Measurements from ENCODE around the gene CPNE2.

The CPNE2 gene

DNA sequence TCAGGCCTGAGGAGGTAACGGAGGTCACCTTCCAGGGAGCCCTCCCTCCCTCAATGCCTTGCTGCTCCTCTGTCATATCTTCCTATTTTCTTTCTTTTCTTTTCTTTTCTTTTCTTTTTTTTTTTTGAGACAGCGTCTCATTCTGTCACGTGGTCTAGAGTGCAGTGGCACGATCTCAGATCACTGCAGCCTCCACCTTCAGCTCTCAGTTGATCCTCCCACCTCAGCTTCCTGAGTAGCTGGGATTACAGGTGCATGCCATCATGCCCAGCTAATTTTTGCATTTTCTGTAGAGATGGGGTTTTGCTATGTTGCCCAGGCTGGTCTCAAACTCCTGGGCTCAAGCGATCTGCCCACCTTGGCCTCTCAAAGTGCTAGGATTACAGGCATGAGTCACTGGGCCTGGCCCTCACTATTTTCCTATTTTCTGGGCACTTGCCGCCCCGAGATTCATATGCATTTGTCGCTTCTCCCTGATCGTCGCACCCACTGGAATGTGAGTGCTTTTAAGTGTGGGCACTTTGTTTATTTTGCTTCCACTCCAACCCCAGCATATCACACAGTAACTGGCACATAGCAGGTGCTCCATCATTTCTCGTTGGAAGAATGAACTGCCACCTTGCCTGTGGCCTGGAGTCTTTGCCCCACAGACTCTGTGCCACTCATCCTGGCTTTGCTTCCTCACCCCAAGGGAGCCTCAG, 31.7 kb downstream of the CPNE2 start:
- DNase-seq (ENCODE audit: low spot score): no peak

DNA sequence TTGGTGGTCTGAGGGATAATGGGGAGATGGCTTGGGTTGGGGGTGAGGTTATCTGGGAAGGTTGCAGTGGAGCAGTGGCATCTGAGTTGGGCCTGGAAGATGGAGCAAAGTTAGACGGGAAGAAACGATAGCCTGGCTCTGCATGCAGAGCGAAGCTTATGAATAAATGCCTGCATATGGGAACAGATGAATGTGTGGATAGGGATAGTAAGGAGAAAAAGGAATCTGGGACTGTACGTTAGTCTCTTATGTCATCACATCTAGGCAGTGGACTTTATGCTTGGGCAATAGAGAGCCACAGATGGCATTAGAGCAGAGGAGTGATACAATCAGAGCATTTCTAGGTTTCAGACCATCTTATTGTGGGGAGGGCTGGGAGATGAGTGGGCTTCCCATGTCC, 33.0 kb downstream of the CPNE2 start:
- DNase-seq (ENCODE audit: low spot score): no peak

DNA sequence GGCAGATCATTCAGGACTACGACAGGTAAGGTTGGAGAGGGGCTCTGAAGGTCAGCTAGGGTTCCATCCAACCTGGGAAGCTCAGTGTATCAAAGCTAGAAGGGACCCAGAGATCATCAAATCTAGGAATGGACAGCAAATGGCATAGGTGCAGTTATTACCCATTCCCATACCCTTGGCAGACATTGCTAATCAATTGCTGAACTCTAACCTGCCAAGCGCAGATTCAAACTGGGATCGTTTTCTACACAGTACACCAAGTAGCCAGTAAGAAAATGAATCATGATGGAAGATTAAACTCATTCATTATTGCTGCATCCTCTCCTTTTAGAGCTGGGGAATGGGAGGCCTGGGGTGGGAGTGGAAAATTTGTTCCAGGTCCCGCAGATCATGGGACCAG, 33.6 kb downstream of the CPNE2 start:
- no peak for DNase-seq (ENCODE audit: low spot score)

DNA sequence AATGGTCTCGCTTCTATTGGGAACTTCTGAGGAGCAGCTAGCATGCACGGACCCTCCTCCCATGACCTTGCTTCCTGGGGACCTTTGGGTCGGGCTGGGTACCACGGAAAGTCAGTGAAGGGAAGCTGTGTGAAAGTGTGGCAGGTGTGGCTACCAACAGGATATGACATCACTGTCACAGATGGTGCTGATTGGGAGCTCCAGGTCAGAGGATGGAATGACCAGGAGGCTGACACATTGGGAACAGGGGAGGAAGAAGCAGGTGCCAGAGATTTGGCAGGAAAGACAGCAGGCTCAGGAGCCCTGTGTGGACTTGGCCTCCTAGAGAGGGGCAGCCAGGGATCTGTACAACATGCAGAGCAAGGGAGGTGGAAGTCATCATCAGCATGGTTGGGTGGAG, 34.0 kb downstream of the CPNE2 start:
- DNase-seq (ENCODE audit: low spot score): no peak

DNA sequence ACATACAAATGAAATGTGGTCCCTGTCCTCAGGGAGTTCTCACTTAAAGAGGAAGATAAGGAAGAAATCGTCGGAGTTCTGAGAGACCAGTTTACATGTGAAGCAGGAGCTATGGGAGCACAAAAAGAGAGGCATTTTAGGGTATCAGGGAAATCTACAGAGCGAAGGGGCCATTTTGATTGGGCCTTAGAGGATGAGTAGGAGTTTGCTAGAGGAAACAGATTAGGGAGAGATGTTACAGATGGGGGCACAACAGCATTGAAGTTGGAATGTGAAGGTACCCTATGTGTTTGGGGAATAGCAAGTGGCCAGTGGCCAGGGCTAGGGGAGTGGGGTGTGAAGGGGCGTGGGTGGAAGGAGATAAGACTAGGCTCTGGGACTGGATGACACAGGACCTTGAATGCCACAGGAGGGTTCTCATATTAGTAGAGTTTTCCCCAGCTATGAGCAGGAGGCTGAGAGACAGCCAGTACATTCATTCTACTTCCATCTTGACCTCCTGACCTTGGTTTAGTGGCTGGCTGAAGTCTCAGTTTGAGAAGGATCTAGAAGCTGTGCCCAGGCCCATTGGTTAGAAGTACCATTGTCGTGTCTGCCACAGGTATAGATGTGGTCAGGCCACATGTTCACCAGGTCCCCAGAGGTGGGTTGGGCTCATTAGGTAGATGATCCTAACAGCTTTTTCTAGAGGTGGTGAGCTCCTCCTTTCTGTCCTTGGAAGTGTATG, 34.8 kb downstream of the CPNE2 start:
- DNase-seq (ENCODE audit: low spot score): no peak

DNA sequence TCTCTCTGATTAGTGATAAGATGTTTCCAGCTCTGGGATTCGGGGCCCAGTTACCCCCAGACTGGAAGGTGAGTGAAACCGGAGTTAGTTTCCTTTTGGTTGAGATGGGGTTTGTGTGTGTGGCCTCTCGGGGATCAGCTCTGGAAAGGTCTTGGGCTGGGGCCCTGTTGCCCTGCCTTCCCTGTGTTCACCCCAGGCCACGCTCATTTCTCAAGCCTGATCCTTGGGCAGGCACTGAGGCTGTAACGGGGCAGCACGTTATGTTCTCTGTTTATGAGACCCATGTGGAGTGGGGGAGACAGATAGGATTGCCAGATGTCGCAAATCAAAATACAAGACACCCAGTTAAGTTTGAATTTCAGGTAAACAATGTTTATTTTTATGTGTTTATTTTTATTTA, 35.5 kb downstream of the CPNE2 start:
- DNase-seq (ENCODE audit: low spot score): no peak

DNA sequence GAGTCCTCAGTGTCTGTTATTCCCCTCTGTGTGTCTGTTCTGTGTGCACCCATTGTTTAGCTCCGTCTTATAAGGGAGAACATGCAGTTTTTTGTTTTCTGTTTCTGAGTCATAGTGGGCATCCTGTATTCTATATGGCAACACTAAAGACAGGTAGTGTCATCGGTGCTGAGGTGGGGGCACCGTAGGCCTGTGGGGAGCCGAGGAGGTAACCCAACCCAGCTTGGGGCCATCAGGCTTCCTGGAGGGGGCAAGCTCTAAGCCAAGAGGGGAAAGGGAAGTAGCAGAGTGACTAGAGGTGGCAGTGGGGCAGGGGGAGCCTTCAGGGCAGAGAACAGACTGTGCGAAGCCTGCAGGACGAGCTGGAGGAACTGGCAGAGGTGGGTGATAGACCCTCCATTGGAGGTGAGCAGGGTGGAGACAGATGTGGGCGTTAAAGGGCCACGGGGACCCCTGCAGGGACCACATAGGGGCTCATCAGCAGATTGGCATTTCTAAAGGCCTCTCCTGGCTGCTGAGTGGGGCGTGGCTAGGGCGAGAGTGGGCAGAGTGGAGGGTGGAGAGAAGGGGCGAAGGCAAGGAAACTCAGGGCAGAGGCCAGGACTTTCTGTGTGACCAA, 36.5 kb downstream of the CPNE2 start:
- no peak for DNase-seq (ENCODE audit: low spot score)

DNA sequence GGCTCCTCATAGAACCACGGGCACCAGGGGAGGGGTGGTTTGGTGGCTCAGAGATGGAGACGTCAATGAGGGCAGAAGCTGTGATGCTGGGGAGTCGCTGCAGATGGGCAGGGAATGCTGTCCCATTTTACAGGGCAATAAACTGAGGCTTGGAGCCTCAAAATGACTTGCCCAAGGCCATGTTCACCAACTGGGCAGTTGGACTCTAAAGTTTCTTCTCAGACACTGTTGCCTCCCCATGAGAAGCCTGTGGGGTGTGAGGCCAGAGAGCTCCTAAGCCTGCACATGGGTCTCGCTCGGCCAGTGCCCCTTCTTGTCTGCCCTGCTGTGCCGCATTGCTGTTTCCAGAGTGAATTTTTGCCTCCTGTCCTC, 38.6 kb downstream of the CPNE2 start:
- DNase-seq (ENCODE audit: low spot score): no peak

DNA sequence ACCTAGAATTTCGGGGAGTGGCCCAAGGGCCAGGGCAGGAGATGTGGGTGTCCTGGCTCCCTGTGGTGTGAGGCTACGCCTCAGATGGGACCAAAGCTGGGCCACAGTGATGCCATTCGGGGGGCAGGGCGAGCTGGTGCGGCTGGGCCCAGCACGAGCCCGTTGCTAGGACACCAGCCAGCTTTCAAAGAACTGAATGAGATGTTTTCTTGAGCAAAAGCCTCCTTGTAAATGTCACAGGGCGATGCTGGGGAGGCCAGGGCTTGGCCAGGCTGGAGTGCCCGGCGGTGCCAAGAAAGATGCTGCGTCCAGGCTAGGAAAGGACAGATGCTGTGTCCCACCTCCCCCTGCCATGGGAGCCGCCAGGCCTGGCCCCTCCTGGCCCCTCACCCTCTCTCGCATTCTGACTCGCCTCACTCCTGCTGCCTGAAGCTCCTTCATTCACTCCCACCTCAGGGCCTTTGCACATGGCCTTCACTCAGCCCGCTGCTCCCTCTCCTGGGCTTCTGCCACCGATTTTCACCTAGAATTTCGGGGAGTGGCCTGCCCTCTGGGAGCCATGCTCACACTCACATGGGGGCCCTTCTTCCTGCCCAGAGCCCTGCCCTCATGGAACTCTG, 39.1 kb downstream of the CPNE2 start:
- DNase-seq (ENCODE audit: low spot score): no peak

DNA sequence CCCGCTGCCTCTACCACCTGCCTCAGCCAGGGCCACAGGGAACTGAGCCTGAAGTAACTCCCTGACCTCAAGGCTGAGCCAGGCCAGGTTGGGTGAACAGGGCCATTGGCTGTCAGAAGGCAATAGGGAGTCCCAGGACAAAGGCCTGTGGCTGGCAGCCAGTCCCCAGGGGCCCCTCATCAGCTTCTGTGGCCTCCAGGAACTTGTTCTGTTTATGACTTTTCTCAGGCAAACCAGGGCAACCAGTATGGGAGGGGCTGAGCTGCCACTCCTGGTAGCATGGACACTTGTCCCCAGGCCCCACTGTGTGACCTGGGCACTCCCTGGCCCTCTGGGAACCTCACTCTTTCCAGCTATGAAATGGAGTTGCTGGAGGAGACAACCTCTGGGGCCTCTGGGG, 40.1 kb downstream of the CPNE2 start:
- DNase-seq (ENCODE audit: low spot score): no peak

DNA sequence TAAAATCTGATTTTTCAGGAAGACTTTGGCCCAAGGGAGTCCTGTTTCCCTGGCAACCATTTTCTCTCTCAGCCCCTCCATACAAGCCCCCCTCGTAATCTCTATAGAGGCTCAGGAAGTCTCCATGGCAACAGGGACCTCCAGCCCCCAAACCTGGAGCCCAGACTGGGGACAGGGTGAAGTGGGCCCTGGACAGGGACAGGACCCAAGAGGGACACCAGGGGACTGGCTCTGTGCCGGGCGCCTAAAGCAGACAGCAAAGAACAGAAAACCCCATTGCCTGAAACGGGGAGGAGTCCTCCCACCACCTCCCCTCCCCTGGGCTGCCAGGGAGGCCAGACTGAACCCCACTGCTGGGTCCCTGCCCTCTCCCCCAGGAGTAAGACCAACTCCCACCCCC, 40.6 kb downstream of the CPNE2 start:
- DNase-seq (ENCODE audit: low spot score): no peak

DNA sequence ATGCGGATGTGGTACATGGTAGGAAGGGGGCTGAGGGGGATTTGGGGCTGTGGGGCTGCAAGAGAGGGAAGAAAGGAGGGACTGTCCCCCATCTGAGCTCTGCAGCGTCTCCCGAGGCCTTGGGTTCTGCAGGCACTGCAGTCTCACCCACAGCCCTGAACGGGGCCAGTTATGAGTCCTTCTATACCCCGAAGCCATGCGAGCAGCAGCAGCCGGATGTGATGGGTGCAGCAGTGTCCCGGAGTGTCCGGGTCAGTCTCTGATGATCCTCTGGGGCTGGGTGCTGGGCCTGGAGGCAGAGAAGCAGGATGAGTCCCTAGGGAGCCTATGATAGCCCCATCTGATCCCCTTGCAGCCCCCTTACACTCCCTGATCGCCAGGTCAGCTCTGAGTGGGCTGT, 41.5 kb downstream of the CPNE2 start:
- no peak for DNase-seq (ENCODE audit: low spot score)

DNA sequence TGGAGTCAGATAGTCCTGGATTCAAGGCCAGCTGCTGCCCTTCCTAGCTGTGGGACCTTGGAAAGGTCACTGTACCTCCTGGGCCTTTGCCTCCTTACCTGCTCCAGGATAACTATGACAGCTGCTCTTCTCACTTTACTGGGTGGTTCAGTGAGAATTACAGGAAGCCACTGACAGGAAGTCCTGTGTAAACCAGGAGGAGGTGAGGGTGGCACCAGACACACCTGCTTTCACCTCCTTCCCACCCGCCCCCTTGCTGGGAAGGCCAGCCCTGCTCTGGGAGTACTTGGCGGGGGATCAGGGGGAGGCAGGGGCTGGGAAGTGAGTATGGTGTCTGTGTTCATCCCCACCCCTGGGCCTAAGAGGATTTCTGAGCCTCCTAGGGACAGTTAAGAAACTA, 42.6 kb downstream of the CPNE2 start:
- DNase-seq (ENCODE audit: low spot score): no peak

DNA sequence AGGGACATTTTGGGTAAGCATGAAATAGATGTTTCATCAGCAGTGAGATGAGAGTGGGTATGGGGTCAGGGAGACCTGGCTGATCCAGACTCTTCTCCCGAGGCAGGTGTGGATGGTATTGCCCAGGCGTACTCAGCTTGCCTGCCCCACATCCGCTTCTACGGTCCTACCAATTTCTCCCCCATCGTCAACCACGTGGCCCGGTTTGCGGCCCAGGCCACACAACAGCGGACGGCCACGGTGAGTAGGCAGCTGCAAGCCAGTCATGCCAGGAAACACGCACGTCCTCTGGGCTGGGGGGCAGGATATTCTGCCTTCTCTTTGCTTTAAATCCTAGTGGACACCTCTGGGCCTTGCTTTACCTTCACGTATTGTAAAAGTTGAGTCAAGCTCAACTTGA, 44.7 kb downstream of the CPNE2 start:
- DNase-seq (ENCODE audit: low spot score): no peak

DNA sequence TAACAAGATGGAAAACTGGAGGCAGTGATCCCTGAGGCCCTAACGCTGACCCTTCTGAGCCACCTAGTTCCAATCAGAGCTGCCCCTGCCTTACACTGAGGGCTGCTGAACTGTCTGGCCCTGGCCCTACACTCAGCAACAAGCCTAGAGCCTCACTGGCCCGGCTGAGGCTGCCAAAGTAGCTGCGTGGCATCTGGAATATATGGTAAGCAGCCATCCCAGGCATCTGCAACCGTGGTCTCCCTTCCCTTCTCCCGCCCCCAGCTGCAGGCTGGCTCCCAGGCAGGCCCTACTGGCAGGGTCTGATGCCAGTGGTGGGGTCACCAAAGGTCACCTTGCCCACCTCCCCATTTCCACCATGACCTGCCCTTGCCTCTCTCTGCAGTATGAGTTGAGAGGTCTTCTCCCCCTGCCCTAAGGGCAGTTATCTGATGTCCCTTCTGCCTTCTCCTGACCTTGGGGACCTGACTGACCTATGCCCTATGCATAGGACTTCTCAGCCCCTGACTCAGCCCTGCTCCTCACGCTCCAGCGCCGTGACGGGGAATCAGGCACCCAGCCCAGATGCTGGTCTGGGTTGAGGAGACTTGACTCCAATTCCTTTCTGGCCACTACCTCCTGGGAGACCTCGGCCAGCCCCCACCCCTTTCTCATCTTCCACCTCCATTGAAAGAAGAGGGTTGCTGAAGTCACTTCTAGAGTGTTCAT, 45.3 kb downstream of the CPNE2 start:
- no peak for DNase-seq (ENCODE audit: low spot score)

DNA sequence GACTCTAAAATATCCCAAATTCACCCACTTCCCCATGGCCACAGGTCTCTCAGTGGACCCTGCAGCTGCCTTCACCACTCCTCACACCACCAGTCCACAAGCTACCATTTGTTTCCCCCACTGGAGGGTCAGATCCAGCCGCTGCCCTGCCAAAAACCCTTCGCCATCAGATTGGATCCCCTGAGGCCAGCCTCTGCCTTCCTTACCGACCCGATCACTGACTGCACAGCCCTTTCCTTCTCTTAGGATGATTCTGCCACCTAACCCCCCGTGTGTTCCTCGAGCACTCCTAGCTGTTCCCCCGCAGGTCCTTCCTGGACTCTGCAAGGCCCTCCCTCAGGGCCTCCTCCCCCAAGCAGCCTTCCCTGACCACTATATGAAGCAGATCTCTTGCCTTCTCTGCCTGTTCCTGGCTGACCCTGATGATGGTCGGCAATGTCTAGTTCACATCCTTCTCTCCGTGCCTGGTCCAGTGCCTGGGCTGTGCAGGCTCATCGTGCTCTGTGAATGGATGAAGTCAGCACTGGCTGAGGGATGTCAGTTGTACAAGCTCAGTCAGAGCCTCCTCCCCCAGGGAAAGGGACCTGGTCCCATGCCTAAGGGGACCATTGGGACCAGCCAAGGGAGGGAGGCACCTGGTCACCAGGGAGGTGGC, 46.0 kb downstream of the CPNE2 start:
- no peak for DNase-seq (ENCODE audit: low spot score)

DNA sequence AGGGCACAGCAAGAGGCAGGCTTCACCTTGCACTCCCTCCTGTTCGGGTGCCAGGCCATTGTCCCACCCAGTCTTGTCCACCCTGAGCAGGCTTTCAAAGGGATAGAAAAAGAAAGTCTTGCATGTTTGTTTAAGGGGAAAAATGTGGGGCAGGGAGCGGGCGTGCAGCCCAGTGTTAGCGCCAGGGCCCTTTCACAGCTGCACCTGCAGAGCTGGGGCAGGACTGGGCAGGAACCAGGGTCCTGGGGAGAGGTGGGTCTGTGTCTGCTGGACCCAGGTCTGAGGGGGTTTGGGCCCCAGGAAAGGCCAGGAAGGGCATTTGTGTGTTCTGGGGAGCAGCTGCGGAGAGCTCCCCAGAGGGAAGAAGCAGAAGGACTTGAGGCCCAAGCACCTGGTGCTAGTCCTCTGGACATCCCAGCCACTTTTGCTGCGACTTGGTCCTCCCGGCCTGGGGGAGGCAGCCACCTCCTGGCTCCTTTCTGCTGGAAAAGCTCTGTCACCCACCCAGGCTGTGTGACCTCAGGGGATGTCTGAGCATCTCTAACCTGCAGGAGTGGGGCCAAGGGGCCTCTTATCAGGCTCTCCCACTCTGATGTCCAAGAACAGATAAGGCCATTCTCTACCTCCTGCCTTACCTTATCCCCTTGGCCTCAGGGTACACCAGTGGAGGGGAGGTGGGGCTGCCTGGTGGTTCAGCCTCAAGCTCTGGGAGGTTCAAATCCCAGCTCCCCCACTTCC, 48.7 kb downstream of the CPNE2 start:
- no peak for DNase-seq (ENCODE audit: low spot score)

DNA sequence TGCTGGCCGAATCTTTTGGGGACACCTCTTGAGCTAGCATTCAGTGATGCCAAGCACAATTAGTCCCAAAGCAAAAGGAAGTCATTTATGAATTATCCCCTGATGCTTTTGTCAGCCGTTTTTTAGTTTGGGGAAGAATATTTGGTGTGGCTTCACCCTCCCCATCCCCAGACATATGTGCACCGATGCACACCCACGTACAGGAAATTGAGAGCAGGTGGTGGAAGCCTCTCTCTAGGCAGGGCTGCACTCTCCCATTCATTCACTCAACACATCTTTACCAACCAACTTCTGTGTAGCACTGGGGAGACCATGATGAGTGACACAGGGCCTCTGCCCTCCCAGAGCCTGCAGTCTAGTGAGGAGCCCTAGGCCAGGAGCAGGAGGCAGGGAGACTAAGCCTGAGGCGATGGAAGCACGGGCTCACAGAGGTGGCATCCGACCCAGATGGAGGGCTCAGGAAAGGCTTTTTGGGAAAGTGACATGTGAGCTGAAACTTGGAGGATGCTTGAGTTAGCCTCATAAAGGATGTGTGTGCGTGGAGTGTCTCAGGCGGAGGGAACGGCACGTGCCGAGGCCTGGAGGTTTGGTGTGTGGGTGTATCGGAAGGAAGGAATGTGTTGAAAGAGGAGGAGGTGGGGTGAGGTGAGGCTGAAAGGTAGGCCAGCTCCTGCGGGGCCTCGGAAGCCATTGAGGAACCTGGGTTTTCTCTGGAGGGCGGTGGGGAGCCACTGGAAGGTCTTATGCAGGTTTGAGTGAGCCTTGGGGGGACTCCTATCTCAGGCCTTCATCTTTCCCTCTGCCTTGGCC, 49.6 kb downstream of the CPNE2 start:
- no peak for DNase-seq (ENCODE audit: low spot score)

DNA sequence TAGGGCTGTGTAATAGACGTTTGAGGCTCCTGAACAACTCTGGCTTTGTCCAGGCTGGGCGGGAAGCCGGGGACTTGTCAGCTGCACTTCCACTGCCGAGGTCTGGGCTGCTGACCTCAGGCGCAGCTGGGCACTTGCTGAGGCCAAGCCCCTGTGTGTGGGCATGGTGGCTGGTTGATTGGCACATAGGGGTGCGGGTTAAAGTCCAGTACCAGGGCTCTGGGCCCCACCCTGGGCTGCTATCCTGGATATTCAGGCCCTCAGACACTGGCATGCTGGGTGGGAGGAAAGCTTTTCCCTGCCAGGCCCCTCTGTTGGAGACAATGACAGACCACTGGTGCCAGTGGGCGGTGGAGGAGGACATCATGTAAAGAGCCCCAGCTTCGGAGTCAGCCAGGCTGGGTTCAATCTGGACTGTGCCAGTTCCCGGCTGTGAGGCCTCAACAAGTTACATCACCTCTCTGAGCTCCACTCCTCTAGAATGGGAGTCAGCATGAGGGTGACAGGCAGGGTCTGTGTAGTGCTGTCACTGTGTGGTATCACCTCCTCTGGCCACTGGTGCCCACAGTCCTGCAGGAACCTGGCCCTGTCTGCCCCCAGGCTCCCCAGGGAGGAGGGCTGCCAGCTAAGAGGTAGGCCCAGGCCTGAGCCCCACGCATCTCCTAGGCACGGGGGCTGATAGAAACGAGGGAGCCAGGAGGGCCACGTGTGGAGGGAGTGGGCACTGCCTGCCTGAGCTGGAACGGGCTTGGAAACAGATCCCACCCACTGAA, 51.0 kb downstream of the CPNE2 start:
- no peak for DNase-seq (ENCODE audit: low spot score)

DNA sequence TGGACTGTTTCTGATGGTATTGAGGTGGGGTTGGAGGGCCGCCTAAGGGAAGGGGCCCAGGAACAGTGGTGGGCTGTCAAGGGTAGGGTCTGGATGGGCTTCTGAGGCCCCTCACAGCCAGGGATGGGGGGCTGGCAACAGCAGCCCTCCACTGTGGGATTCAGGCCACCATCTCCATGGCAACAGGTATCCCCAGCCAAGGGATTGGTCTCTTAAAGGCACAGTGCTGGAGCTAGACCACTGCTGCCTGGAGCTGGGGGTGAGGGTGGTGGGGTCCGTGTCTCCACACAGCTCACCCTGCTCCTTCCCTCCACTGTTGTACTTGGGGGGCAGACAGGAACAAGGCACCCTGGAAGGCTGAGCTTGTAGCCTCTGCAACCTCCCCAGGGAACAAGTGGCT, 51.6 kb downstream of the CPNE2 start:
- DNase-seq (ENCODE audit: low spot score): no peak

Measured in HuH-7.5 (cell line).